ENCODE measurements around the gene SLC12A3.

The SLC12A3 gene

DNA sequence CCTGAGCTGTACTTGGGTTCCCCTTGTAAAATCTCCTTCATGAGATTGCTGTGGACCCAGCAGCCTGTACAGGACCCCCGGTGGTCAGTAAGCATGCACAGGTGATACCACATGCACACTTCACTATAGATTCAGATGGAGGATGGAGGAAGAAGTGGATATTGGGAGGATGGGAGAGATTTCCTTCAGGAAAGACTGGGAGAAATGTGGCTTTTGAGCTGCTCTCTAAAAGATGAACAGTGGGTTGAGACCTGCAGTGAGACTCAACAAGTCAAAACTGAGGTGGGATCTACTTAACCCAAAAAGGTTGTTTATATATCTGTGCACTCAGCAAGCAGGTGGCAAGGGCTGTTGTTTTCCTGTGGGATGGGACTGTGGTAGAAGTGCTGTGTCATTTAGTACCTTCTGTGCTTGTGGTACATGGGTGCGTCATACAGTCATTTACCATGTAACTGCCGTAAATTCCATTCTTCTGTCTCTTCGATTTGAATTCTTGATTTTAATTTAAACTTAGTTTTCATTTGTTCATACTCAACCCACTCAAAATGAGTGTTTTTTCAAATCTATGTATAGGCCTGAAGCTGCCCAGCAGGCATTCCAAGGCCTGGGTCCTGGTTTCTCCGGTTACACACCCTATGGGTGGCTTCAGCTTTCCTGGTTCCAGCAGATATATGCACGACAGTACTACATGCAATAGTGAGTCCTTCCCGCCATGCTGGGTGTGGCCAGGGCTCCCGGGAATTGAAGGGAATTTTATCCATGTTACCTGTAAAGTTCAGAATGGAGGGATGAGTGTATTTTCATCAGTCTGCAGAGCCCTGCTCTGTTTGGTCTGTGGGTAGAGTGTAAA lies 73.9 kb downstream of the SLC12A3 start:
- peak in 2 of 4 experiments; percentile 24 to 42 for DNase-seq (ENCODE audit: low read depth in 4 of 4, low spot score in 1 of 4)

DNA sequence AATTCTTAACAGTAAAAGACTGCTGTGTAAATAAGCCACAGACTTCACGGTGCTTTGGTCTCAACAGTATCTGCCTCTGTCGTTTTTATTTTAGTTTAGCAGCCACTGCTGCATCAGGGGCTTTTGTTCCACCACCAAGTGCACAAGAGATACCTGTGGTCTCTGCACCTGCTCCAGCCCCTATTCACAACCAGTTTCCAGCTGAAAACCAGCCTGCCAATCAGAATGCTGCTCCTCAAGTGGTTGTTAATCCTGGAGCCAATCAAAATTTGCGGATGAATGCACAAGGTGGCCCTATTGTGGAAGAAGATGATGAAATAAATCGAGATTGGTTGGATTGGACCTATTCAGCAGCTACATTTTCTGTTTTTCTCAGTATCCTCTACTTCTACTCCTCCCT lies 74.8 kb downstream of the SLC12A3 start:
- DNase-seq (ENCODE audit: low read depth in 4 of 4, low spot score in 1 of 4), result no peak

DNA sequence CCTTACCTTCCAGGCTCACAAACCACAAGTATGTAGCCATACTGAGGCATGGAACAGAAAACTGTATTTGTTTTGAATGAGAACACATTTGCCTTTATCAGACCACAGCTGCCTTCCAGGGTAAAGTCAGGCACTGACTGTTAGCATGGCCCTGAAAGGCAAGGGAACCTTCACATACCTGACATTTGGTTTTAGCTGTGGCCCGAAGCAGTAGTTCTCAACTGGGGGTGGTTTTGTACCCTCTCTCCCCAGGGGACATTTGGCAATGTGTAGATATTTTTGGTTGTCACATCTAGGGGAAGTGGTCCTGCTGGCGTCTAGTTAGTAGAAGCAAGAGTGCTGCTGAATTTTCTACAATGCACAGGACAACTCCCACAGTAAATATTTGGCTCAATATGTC lies 76.1 kb downstream of the SLC12A3 start:
- DNase-seq (ENCODE audit: low read depth in 4 of 4, low spot score in 1 of 4), result no peak

GRCh38 chr16:56941856-56942331 lies 76.9 kb downstream of the SLC12A3 start:
- no peak for DNase-seq (ENCODE audit: low read depth in 4 of 4, low spot score in 1 of 4)

- DNase-seq (ENCODE audit: low read depth in 4 of 4, low spot score in 1 of 4), result no peak
Measured at GRCh38 chr16:56943761-56944375, 78.9 kb downstream of the SLC12A3 start.

GRCh38 chr16:56944954-56945839 lies 80.2 kb downstream of the SLC12A3 start:
- DNase-seq (ENCODE audit: low read depth in 4 of 4, low spot score in 1 of 4), result peak in 1 of 4 experiments; percentile 21

DNA sequence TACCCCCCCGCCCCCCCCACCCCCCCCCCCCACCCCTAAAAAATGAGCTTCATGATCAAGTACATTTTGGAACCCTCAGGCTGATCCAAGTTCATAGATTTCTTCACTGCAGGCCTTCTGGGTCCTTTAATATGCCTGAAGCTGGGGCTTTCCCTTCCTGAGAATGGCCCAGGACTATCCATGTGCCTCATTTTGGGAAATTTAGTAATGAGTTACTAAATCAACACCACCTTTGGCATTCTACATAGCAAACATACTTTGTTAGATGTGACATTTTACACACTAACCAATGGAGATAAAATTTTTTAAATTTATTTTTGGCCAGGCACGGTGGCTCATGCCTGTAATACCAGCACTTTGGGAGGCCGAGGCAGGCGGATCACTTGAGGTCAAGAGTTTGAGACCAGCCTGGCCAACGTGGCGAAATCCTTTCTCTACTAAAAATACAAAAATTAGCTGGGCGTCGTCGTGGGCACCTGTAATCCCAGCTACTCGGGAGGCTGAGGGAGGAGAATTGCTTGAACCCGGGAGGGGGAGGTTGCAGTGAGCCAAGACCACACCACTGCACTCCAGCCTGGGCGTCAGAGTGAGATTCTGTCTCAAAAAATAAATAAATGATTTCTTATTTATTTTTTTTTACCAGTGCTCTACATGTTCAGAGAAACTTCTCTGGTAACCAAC lies 81.0 kb downstream of the SLC12A3 start:
- no peak for DNase-seq (ENCODE audit: low read depth in 4 of 4, low spot score in 1 of 4)

DNA sequence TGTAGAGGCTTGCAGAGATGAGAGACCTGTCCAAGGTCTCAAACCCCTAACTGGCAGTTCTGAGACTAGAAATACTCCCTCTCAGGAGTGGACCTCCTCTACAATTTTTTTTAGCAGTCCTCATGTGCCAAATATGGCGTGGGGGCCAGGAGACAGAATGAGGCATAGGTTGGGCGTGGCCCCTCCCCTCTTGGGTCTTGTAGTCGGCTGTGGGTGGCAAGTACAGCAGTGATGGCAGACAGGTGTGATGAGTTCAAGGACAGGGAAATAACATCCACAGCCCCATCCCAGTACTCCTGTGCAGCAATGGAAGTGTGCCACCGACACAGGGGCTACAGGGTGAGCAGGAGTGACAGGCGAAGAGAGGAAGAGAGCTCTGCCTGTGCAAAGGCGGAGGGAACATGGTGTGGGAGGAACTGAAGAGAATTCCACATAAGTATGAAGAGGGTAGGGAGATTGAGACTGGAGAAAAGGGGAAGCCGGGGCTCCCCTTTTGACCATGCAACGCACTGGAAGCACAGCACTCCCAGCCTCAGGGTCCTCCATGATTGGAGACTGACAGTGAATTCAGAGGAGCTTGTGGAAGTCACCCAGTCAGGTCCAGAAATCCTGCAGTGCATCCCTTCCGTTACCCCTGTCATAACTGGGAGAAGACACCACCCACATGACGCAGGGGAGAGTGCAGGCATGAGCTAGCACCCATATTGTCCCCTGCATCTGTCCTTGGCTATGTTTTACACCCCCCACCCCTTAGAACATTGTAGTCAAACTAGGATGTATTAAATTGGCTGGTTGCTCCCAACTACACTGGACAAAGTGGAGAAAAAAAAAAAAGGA lies 82.0 kb downstream of the SLC12A3 start:
- DNase-seq (ENCODE audit: low read depth in 4 of 4, low spot score in 1 of 4), result no peak

DNA sequence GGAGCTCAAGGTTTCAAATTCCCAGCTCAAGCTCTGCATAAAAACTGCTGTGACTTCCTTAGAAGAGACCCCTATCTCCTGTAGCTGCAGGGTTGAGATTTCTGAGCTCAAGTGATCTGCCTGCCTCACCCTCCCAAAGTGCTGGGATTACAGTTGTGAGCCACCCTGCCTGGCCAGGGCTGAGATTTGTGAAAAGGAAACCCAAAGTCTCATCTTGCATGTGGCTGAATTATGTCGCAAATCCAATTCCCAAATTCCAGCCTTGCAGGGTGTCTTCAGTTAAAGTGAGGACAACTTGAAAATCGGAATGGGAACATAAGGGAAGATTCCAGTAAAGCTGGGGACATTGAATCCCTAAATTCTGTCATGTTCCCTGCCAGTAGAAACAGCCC lies 82.6 kb downstream of the SLC12A3 start:
- no peak for DNase-seq (ENCODE audit: low read depth in 4 of 4, low spot score in 1 of 4)

- DNase-seq (ENCODE audit: low read depth in 4 of 4, low spot score in 1 of 4), result no peak
Measured at GRCh38 chr16:56948234-56948633, 83.2 kb downstream of the SLC12A3 start.

GRCh38 chr16:56950051-56950450 lies 85.0 kb downstream of the SLC12A3 start:
- DNase-seq (ENCODE audit: low read depth in 4 of 4, low spot score in 1 of 4), result no peak

DNA sequence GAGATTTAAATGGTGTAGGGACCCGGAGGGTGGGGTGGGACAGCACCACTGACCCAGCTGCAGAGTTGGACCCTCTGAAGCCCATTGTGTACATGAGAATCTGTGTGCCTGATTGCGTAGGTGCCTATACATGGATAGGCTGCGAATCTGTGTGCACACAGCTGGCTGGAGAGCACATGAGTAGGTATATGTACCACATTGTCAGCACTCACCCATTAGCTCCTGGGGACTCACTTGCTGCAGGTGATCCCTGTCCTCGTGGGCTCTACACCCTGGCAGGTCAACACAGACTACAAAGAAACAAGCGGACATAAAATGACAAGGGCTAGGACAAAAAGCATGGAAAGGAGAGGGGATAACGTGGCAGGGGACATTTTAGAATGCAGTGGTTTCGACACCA lies 85.4 kb downstream of the SLC12A3 start:
- DNase-seq (ENCODE audit: low read depth in 4 of 4, low spot score in 1 of 4), result no peak

DNA sequence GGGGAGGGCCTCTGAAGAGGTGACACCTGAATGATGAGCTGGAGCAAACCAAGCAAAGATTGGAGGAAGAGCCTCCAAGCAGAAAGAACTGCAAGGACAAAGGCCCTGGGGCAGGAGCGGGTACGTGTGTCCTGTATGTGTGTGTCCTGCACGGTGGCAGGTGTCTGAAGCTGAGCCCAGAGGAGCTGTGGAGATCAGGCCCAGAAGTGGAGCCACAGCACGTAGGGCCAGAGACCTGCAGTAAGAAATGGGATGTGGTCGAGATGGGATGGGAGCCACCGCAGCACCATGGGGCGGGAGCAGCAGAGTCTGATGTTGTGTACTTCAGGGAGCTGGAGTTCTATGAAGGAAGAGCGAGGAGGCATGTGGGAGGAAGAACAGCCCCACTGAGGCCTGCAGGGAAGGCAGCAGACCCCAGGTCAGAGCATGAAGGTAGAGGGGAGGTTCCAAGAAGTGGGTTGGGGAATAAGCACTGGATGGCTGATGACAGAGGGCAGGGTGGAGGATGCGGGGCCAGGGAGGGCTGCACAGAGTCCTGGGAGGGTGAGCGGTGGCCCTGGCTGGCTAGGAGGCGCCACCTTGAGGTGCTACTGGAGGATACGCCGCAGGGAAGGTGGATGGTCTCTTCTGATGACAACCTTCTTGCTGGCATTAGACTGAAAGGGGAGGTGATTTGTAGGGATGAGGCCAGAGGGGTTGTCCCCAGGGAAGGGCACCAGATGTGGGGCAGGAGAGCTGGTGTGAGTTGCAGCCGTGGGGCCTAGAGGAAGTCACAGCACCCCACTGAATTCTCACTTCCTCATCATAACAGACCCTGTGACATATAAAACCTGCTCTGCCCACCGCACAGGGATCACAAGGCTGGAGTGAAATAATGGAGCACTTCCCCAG lies 86.1 kb downstream of the SLC12A3 start:
- DNase-seq (ENCODE audit: low read depth in 4 of 4, low spot score in 1 of 4), result peak in 3 of 4 experiments; percentile 35 to 52 (median 45)

DNA sequence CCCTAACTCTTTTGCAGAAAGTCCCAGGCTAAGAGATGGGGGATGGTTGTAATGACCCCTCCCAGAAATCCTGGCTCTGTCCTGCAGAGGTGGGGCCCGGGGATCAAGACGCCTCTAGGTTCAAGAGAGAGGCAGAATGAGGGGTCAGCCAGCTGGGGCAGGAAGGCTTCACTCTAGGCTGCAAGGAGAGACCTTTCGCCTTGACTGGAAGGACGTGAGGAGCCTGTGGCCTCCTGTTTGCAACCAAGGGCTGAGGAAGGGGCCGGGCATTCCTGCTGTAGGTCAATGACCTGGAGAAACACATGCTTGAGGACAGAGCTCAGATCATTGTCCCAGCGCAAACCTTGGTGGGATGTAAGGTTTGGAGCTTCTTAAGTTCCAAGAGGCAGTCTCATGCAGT lies 88.0 kb downstream of the SLC12A3 start:
- DNase-seq (ENCODE audit: low read depth in 4 of 4, low spot score in 1 of 4), result no peak

DNA sequence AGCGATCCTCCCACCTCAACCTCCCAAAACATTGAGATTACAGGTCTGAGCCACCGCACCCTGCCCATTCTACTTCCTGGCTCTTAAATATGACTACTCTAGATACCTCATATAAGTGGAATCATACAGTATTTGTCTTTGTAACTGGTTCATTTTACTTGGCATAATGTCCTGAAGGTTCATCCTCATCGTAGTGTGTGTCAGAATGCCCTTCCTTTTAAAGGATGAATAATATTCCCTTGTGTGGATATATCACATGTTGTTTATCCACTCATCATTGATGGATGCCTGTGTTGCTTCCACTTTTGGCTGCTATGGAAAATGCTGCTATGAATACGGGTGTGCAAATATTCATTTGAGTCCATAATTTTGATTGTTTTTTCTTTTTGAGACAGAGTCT lies 91.1 kb downstream of the SLC12A3 start:
- no peak for DNase-seq (ENCODE audit: low read depth in 4 of 4, low spot score in 1 of 4)

GRCh38 chr16:56956756-56957155 lies 91.7 kb downstream of the SLC12A3 start:
- DNase-seq (ENCODE audit: low read depth in 4 of 4, low spot score in 1 of 4), result no peak

DNA sequence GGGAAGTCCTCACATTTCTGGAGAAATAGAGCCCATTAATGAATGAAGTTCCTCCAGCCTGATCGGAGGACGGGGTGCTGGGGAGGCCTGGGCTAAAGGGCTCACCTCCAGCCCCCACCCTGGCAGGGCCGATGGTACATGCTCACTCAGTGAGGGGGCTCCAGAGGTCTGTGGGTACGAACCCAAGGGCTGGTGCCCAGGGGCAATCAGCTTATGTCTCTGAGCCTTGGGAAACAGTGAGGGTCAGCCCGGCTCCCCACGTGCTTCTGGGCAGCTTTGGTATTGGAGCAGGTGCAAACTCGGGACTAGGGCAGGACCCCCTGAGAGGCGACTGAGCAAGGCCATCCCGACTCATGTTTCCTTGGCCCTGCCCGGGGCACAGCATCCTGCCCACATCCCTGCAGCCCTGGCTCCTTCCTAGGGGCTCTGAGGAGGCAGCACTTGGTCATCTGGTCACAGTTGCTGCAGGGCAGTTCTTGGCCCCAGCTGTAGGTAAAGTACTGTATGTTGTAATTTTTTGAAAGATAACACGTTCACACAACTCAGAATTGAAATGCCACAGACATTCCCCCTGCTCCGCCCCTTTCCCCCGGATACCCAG lies 95.8 kb downstream of the SLC12A3 start:
- DNase-seq (ENCODE audit: low read depth in 4 of 4, low spot score in 1 of 4), result no peak

GRCh38 chr16:56961386-56961785 lies 96.4 kb downstream of the SLC12A3 start:
- no peak for DNase-seq (ENCODE audit: low read depth in 4 of 4, low spot score in 1 of 4)

DNA sequence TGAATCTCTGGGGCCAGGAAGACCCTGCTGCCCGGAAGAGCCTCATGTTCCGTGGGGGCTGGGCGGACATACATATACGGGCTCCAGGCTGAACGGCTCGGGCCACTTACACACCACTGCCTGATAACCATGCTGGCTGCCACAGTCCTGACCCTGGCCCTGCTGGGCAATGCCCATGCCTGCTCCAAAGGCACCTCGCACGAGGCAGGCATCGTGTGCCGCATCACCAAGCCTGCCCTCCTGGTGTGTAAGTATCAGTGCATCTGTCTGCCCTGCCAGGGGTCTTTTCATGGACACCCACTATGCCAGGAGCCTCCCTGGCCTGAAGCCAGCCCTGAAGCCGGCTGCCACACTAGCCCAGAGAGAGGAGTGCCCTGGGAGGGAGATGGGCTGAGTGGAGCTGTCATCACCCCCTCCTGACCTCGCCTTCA lies 96.9 kb downstream of the SLC12A3 start, which contains the start of gene CETP:
Gene CETP, plus strand, starts transcription at position 100 of the 431 bp plus-strand sequence. Its CDS starts 30 bp downstream, at position 130.
- no peak for DNase-seq (ENCODE audit: low read depth in 4 of 4, low spot score in 1 of 4)

Measured in stimulated activated CD4-positive, alpha-beta T cell treated with anti-CD3 and anti-CD28 coated beads, Interleukin-1b, Interleukin-23, amount 100 ng/mL, for 24 hours (primary cell).